ENCODE results near the gene CISD3. TPM values are rescaled to one million over a fixed set of nuclear protein-coding genes. Genes with fewer than 3 reads are reported as not detected.

The CISD3 gene
- total RNA-seq, 2 experiments from 2014 or later: 51.3 to 54.3 TPM

GRCh38 chr17:38752308-38753070 lies 22.3 kb downstream of the CISD3 start, which contains the start of gene PSMB3:
Gene PSMB3 (plus strand): TSS chr17:38752741. CDS start chr17:38752827, 86 bp downstream.
- Mint-ChIP-seq H3K36me3 (peaks cover 24% of the 10 kb centered on the region), H3K27ac (peak within 1 kb of the TSS; percentile 93), H3K4me3 (peak within 1 kb of the TSS; percentile 91), H3K4me1 (peaks cover 41% of the 10 kb centered on the region), H3K27me3 (peaks cover 32% of the 10 kb centered on the region), H3K9me3 (ENCODE audit: low read depth) (no peaks in the 10 kb centered on the region)
- ATAC-seq: peak; percentile 89
- CTCF ChIA-PET: interaction anchor here (0.9 to 2.7 kb wide), 11 partner anchors 9 to 412 kb away, joined by 3 to 13 read pairs (median 5); no protein-coding TSS in a partner anchor
- peak; percentile 99 for DNase-seq

GRCh38 chr17:38753071-38753506 lies 22.9 kb downstream of the CISD3 start:
- DNase-seq (no peak), ATAC-seq (no peak)
- CTCF ChIA-PET: interaction anchor here (1.0 to 2.7 kb wide), 5 partner anchors 8 to 412 kb away, joined by 3 to 10 read pairs (median 6); no protein-coding TSS in a partner anchor
- Mint-ChIP-seq H3K9me3 (ENCODE audit: low read depth) (no peaks in the 10 kb centered on the region), H3K36me3 (peaks cover 27% of the 10 kb centered on the region), H3K4me1 (peaks cover 38% of the 10 kb centered on the region), H3K27ac (peak overlapping the region; percentile 93), H3K4me3 (peak overlapping the region; percentile 91), H3K27me3 (peaks cover 30% of the 10 kb centered on the region)

- no peaks in the 10 kb centered on the region for H3K9me3 Mint-ChIP-seq (ENCODE audit: low read depth)
- DNase-seq: peak; percentile 61
- H3K4me3 Mint-ChIP-seq: no peak overlapping the region
- no peaks in the 10 kb centered on the region for H3K27me3 Mint-ChIP-seq
- peaks cover 23% of the 10 kb centered on the region for H3K4me1 Mint-ChIP-seq
- H3K27ac Mint-ChIP-seq: peak overlapping the region; percentile 65
- CTCF ChIA-PET: interaction anchor here (0.7 to 1.9 kb wide), 12 partner anchors 9 to 413 kb away, joined by 3 to 6 read pairs (median 4); partner anchors contain the start of genes LASP1 and PSMB3
- H3K36me3 Mint-ChIP-seq: peaks cover 47% of the 10 kb centered on the region
- ATAC-seq: peak; percentile 64
Measured at GRCh38 chr17:38761612-38762011, 31.5 kb downstream of the CISD3 start.

GRCh38 chr17:38762231-38762630 lies 32.1 kb downstream of the CISD3 start:
- H3K4me3 Mint-ChIP-seq: no peak overlapping the region
- CTCF ChIA-PET: interaction anchor here (0.7 to 1.9 kb wide), 12 partner anchors 10 to 413 kb away, joined by 3 to 6 read pairs (median 4); partner anchors contain the start of genes LASP1 and PSMB3

GRCh38 chr17:38766341-38766740 lies 36.2 kb downstream of the CISD3 start:
- CTCF ChIA-PET: no interaction called here
- Mint-ChIP-seq H3K4me3 (no peak overlapping the region), H3K4me1 (peaks cover 6% of the 10 kb centered on the region), H3K9me3 (ENCODE audit: low read depth) (no peaks in the 10 kb centered on the region), H3K27me3 (no peaks in the 10 kb centered on the region), H3K27ac (no peak overlapping the region), H3K36me3 (peaks cover 37% of the 10 kb centered on the region)
- DNase-seq (no peak), ATAC-seq (no peak)

More at GRCh38 chr17:38762231-38762630, 32.1 kb downstream of the CISD3 start:
- H3K27ac Mint-ChIP-seq: no peak overlapping the region
- H3K27me3 Mint-ChIP-seq: no peaks in the 10 kb centered on the region
- no peak for ATAC-seq
- peaks cover 23% of the 10 kb centered on the region for H3K4me1 Mint-ChIP-seq
- no peaks in the 10 kb centered on the region for H3K9me3 Mint-ChIP-seq (ENCODE audit: low read depth)
- H3K36me3 Mint-ChIP-seq: peaks cover 47% of the 10 kb centered on the region
- DNase-seq: no peak

GRCh38 chr17:38768417-38768816 lies 38.3 kb downstream of the CISD3 start:
- H3K4me1 Mint-ChIP-seq: no peaks in the 10 kb centered on the region
- no peak overlapping the region for H3K27ac Mint-ChIP-seq
- CTCF ChIA-PET: no interaction called here
- ATAC-seq: no peak
- H3K4me3 Mint-ChIP-seq: no peak overlapping the region
- H3K27me3 Mint-ChIP-seq: no peaks in the 10 kb centered on the region
- H3K36me3 Mint-ChIP-seq: peaks cover 34% of the 10 kb centered on the region
- no peaks in the 10 kb centered on the region for H3K9me3 Mint-ChIP-seq (ENCODE audit: low read depth)
- no peak for DNase-seq

GRCh38 chr17:38773258-38773657 lies 43.1 kb downstream of the CISD3 start:
- no peak for DNase-seq
- H3K27ac Mint-ChIP-seq: no peak overlapping the region
- peaks cover 30% of the 10 kb centered on the region for H3K36me3 Mint-ChIP-seq

GRCh38 chr17:38777641-38778250 lies 47.6 kb downstream of the CISD3 start:
- DNase-seq (no peak), ATAC-seq (no peak)
- CTCF ChIA-PET: interaction anchor here (1.4 kb wide), 1 partner anchor 8 kb away, joined by 3 read pairs; no protein-coding TSS in a partner anchor
- Mint-ChIP-seq H3K4me1 (peaks cover 2% of the 10 kb centered on the region), H3K27me3 (no peaks in the 10 kb centered on the region), H3K27ac (no peak overlapping the region), H3K36me3 (peaks cover 31% of the 10 kb centered on the region), H3K4me3 (no peak overlapping the region), H3K9me3 (ENCODE audit: low read depth) (no peaks in the 10 kb centered on the region)

More at GRCh38 chr17:38773258-38773657, 43.1 kb downstream of the CISD3 start:
- H3K4me1 Mint-ChIP-seq: no peaks in the 10 kb centered on the region
- ATAC-seq: no peak
- no peaks in the 10 kb centered on the region for H3K9me3 Mint-ChIP-seq (ENCODE audit: low read depth)
- no peaks in the 10 kb centered on the region for H3K27me3 Mint-ChIP-seq
- H3K4me3 Mint-ChIP-seq: no peak overlapping the region
- CTCF ChIA-PET: no interaction called here

GRCh38 chr17:38779965-38780752 lies 50.0 kb downstream of the CISD3 start:
- CTCF ChIA-PET: interaction anchor here (1.2 kb wide), 2 partner anchors 18 to 19 kb away, joined by 3 to 4 read pairs; no protein-coding TSS in a partner anchor
- Mint-ChIP-seq H3K36me3 (peaks cover 25% of the 10 kb centered on the region), H3K27me3 (no peaks in the 10 kb centered on the region), H3K4me1 (peaks cover 2% of the 10 kb centered on the region), H3K9me3 (ENCODE audit: low read depth) (no peaks in the 10 kb centered on the region), H3K4me3 (no peak overlapping the region), H3K27ac (no peak overlapping the region)
- ATAC-seq: no peak
- no peak for DNase-seq

GRCh38 chr17:38783227-38783626 lies 53.1 kb downstream of the CISD3 start:
- Mint-ChIP-seq H3K4me1 (peaks cover 2% of the 10 kb centered on the region), H3K9me3 (ENCODE audit: low read depth) (no peaks in the 10 kb centered on the region), H3K27ac (no peak overlapping the region), H3K27me3 (no peaks in the 10 kb centered on the region), H3K36me3 (peaks cover 20% of the 10 kb centered on the region), H3K4me3 (no peak overlapping the region)
- DNase-seq: no peak
- no peak for ATAC-seq
- CTCF ChIA-PET: interaction anchor here (1.0 kb wide), 1 partner anchor 13 kb away, joined by 3 read pairs; no protein-coding TSS in a partner anchor
